Trophoblast cell (in vitro differentiated cells and primary cell): ENCODE results near the gene CCL24.
"Not testable (repeated sequence)": the region's sequence is repeated elsewhere in the genome, so short reads cannot be mapped to it uniquely, and the experiment has no call there.

Experiments used
- DNase-seq, 2 donors: peaks; one replicate each; pipeline ENCODE4 v3.0.0-alpha.2; 2016
- H2AFZ ChIP-seq: 2 replicates; pipeline ENCODE4 v1.6.1; 2013; ENCODE audit warnings: low read length, moderate library complexity, mild to moderate bottlenecking; ENCODE audit not compliant: insufficient read depth, poor library complexity
- H2AK5ac ChIP-seq: 2 replicates; pipeline ENCODE4 v1.6.1; 2013; ENCODE audit warnings: mild to moderate bottlenecking, low read length
- H2BK120ac ChIP-seq: 2 replicates; pipeline ENCODE4 v1.6.1; 2013; ENCODE audit warnings: low read length, mild to moderate bottlenecking, moderate library complexity; ENCODE audit not compliant: insufficient read depth, poor library complexity
- H2BK12ac ChIP-seq: 2 replicates; pipeline ENCODE4 v1.6.1; 2013; ENCODE audit warnings: mild to moderate bottlenecking, low read length, moderate library complexity
- H2BK5ac ChIP-seq: 2 replicates; pipeline ENCODE4 v1.6.1; 2013; ENCODE audit warnings: low read length, low read depth, moderate library complexity, mild to moderate bottlenecking; ENCODE audit not compliant: poor library complexity
- H3K14ac ChIP-seq: 2 replicates; pipeline ENCODE4 v1.6.1; 2013; ENCODE audit warnings: mild to moderate bottlenecking, low read length
- H3K18ac ChIP-seq: 2 replicates; pipeline ENCODE4 v1.6.1; 2013; ENCODE audit warnings: mild to moderate bottlenecking, low read length
- H3K23ac ChIP-seq: 2 replicates; pipeline ENCODE4 v1.6.1; 2013; ENCODE audit warnings: low read length
- H3K27ac ChIP-seq: 2 replicates; pipeline ENCODE4 v1.5.1; 2013; ENCODE audit warnings: low read depth, mild to moderate bottlenecking, inconsistent platforms, low read length, moderate library complexity
- H3K27me3 ChIP-seq: 2 replicates; pipeline ENCODE4 v1.6.1; 2013; ENCODE audit warnings: inconsistent platforms, mild to moderate bottlenecking, low read length, moderate library complexity; ENCODE audit not compliant: insufficient read depth
- H3K36me3 ChIP-seq, 2 experiments: 1 replicate in 1 of 2; 2 replicates in 1 of 2; pipeline ENCODE4 v1.6.1; 2013; ENCODE audit warnings: low read length in 2 of 2, mild to moderate bottlenecking in 2 of 2, moderate library complexity in 1 of 2; ENCODE audit not compliant: insufficient read depth in 2 of 2, control insufficient read depth in 1 of 2
- H3K4ac ChIP-seq: 2 replicates; pipeline ENCODE4 v1.6.1; 2013; ENCODE audit warnings: low read depth, mild to moderate bottlenecking, low read length, moderate library complexity
- H3K4me1 ChIP-seq, 2 experiments: 1 replicate in 1 of 2; 2 replicates in 1 of 2; pipeline ENCODE4 v1.6.1; 2013; ENCODE audit warnings: low read length in 2 of 2, mild to moderate bottlenecking in 2 of 2, moderate library complexity in 1 of 2; ENCODE audit not compliant: insufficient read depth in 2 of 2, control insufficient read depth in 1 of 2
- H3K4me2 ChIP-seq: 2 replicates; pipeline ENCODE4 v1.6.1; 2013; ENCODE audit warnings: inconsistent platforms, mild to moderate bottlenecking, low read length, moderate library complexity
- H3K4me3 ChIP-seq: 2 replicates; pipeline ENCODE4 v1.5.1; 2013; ENCODE audit warnings: mild to moderate bottlenecking, low read depth, low read length, inconsistent platforms
- H3K79me1 ChIP-seq: one replicate; pipeline ENCODE4 v1.6.1; 2013; ENCODE audit warnings: low read length
- H3K79me2 ChIP-seq: 2 replicates; pipeline ENCODE4 v1.6.1; 2013; ENCODE audit warnings: low read length, mild to moderate bottlenecking; ENCODE audit not compliant: control insufficient read depth, insufficient read depth, poor library complexity
- H3K9ac ChIP-seq: 2 replicates; pipeline ENCODE4 v1.6.1; 2013; ENCODE audit warnings: mild to moderate bottlenecking, low read length
- H3K9me3 ChIP-seq: 2 replicates; pipeline ENCODE4 v1.6.1; 2013; ENCODE audit warnings: low read depth, mild to moderate bottlenecking, control low read depth, inconsistent platforms, low read length; ENCODE audit not compliant: insufficient read depth
- H4K12ac ChIP-seq: 2 replicates; pipeline ENCODE4 v1.6.1; 2013; ENCODE audit warnings: low read depth, mild to moderate bottlenecking, low read length, moderate library complexity
- H4K8ac ChIP-seq: 2 replicates; pipeline ENCODE4 v1.6.1; 2013; ENCODE audit warnings: low read depth, mild to moderate bottlenecking, low read length, moderate library complexity
- H4K91ac ChIP-seq: one replicate; pipeline ENCODE4 v1.6.1; 2013; ENCODE audit warnings: low read depth, mild to moderate bottlenecking, low read length, moderate library complexity
- WGBS: extraction: QIAGEN DNeasy Blood & Tissue Kit; methylation state at CpG from one replicate; pipeline ENCODE4 v1.1.7; 2013; ENCODE audit warnings: missing lambda C conversion rate; ENCODE audit not compliant: insufficient read length, insufficient coverage; ENCODE audit errors: extremely low coverage; 5-methylcytosine and 5-hydroxymethylcytosine counted together

Gene CCL24

DNA sequence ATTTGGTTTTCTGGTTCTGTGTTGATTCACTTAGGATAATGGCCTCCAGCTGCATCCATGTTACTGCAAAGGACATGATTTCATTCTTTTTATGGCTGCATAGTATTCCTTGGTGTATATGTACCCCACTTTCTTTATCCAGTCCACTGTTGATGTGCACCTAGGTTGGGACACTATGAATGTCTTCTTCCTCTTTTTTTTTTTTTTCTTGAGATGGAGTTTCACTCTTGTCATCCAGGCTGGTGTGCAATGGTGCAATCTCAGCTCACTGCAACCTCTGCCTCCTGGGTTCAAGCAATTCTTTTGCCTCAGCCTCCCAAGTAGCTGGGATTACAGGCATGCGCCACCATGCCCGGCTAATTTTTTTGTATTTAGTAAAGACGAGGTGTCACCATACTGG lies 51.8 kb downstream of the CCL24 start:
- DNase-seq, H4K12ac ChIP-seq, H3K4me3 ChIP-seq, H3K14ac ChIP-seq, H3K27ac ChIP-seq, H3K9me3 ChIP-seq, H3K4me2 ChIP-seq, H3K27me3 ChIP-seq, H2AFZ ChIP-seq, H4K8ac ChIP-seq, H3K4ac ChIP-seq, H4K91ac ChIP-seq, H2BK120ac ChIP-seq, H2AK5ac ChIP-seq, H3K79me2 ChIP-seq, H2BK12ac ChIP-seq, H3K23ac ChIP-seq, H3K79me1 ChIP-seq, H3K4me1 ChIP-seq, H3K9ac ChIP-seq, H3K18ac ChIP-seq, H2BK5ac ChIP-seq, H3K36me3 ChIP-seq: not testable (repeated sequence)
- WGBS: no CpG with 5 or more reads among the region's 3 CpGs
